Stimulated activated CD4-positive, alpha-beta T cell treated with anti-CD3 and anti-CD28 coated beads, Interleukin-2, amount 100 ng/mL, for 4 hours (primary cell): Measurements from ENCODE around the gene SLC25A11.

ENCODE experiments used
- DNase-seq: peaks from one replicate; pipeline ENCODE4 v3.0.0-alpha.2; 2020; ENCODE audit warnings: low read depth

SLC25A11 gene

GRCh38 chr17:4966844-4967538 lies 27.1 kb upstream of the SLC25A11 start:
- peak; percentile 83 for DNase-seq

- no peak for DNase-seq
These were observed 25.6 kb upstream of the SLC25A11 start for GRCh38 chr17:4965311-4965986.

DNA sequence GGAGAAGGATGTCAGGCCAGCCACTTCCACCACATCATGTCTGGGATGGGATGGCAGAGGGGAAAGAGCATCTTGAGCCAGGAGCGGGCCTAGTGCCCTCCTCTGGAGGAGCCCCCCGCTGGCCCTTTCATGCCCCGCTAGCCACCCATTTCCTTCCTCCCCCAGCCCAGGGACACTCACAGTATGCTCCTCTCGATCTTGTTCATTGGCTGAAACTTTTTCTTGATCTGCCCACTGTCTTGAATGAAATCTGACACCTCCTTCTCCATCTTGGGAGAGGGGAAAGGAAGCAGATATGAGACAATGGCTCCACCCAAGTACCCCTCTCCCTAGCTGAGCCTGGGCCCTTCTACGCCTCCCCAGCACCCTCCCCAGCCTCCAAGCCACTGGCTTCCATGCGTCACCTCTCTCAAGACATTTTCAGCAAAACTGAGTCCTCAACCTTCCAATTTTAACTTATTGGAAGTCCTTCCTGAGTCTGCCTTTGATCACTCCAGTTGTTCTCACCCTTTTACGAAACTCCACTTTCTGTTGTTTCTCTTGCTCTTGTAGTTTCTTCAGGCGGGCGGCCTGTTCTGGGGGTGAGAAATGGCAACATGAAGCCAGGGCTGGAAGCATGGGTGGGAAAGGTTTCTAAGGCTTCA lies 20.6 kb upstream of the SLC25A11 start:
- DNase-seq, result no peak

DNA sequence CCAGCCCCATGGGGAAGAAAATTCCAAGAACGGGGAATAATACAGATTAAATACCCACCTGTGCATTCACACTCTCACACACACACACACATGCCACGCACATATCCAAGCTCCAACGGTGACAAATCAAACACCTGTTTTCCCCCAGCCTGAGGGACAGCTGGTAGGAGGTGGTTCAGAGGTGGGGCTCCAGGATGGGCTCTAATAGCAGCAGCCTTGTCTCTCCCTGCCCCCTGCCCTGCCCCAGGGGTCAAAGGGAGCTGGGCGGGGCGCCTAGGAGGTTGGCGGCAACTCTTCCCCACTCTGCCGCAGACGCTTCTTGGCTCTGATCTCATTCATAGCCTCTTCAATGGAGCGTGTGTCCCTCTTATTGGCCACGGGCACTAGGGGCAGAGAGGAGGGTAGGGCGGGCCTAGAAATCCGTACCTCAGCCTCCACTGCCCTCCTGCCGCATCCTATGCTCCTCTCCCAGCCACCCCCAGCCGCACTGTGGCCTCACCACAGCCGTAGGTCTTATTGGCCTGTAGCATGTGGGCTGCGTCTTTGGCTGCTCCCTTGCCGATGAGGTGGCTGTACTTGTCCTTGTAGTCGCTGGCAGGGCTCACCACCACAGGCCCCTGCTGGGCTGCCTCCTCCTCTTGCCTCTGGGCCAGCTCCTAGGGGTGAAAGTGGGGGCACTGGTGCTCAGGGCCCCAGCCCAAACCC lies 19.6 kb upstream of the SLC25A11 start:
- no peak for DNase-seq

GRCh38 chr17:4958102-4958501 lies 18.3 kb upstream of the SLC25A11 start:
- DNase-seq, result no peak

- no peak for DNase-seq
These were observed 16.7 kb upstream of the SLC25A11 start for GRCh38 chr17:4956493-4957061.

DNA sequence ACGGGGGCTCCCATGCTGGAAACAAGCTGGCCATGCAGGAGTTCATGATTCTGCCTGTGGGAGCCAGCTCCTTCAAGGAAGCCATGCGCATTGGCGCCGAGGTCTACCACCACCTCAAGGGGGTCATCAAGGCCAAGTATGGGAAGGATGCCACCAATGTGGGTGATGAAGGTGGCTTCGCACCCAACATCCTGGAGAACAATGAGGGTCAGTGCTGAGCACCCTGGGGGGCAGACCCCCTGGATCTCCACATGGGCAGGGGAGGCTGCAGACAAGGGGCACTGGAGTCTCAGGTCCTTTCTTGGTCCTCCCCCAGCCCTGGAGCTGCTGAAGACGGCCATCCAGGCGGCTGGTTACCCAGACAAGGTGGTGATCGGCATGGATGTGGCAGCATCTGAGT lies 15.2 kb upstream of the SLC25A11 start:
- no peak for DNase-seq

GRCh38 chr17:4953451-4953961 lies 13.7 kb upstream of the SLC25A11 start:
- DNase-seq, result no peak

DNA sequence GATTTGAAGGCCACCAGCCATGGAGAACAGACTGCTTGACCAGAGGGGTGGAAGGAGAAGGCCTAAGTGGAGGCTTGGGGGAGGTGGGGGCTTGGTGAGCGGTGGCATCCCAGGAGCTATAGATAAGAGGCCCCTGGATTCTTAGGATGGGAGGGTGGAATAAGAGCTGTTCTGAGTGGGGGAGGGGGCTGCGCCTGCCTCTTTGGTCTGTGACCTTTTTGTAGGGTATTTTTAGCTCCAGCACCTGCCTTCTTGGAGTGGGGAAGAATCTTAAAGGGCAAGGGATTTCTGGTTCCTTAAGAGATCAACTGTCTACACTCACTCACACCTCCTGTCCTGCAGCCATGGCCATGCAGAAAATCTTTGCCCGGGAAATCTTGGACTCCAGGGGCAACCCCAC lies 11.6 kb upstream of the SLC25A11 start:
- DNase-seq, result no peak

DNA sequence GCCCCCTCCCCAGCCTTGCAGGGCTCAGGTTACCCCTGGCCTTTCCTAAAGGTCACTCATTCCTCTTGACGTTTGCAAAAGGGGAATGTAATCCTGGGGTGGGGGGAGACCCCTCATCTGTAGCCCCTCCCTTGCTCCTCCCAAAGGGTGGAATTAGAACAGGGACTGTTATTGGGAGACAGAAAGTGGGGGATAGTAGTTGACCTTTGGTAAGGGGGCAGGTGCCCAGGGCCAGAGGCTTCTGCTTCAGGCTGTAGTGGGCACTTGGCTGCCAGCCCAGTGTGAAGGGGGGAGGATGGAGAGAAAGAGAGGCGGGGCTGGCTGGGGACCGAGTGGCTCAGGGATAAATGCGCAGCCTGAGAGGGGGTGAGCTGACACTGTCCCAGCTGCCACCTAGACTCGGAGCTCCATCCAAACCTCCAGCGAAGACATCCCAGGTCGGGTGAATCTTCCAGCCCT lies 10.9 kb upstream of the SLC25A11 start, which contains the start of gene ENO3:
Gene ENO3 (plus strand): TSS at position 374 of the 459 bp plus-strand sequence. CDS start 711 bp downstream, outside the sequence.
- no peak for DNase-seq

DNA sequence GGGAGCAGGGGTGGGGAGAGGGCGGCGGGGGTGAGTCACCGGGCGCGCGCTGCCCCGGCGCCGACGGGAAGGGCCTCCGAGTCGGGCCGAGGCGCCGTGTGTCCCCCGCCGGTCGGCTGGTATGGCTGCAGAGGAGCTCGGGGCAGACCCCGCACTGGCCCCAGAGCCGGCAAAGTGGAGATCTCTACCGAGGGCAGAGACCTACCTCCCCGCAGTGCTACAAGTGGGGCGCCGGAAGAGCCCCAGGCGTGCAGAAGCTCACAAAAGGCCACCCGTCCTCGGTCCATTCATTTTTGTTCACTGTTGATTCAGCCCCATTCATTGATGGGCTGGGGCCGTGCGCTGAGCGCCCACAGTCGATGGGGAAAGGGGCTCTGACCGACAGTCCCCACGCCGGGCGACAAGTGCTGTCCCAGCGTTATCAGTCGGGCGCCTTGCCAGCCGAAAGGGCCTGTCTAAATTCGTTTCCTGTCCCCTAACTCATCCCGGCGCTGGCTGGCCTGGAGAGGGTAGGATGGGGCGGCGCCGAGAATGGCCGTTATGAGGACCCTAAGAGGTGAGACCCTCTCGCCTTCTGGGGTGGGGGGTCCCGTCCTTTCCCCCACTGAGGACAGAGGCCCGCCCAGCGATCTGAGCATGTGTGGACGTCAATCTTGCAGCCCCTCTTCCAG lies 10.4 kb upstream of the SLC25A11 start:
- peak; percentile 55 for DNase-seq

GRCh38 chr17:4949321-4950074 lies 9.7 kb upstream of the SLC25A11 start:
- DNase-seq, result peak; percentile 67

- DNase-seq, result peak; percentile 61
These were observed 9.1 kb upstream of the SLC25A11 start for GRCh38 chr17:4948931-4949320.

DNA sequence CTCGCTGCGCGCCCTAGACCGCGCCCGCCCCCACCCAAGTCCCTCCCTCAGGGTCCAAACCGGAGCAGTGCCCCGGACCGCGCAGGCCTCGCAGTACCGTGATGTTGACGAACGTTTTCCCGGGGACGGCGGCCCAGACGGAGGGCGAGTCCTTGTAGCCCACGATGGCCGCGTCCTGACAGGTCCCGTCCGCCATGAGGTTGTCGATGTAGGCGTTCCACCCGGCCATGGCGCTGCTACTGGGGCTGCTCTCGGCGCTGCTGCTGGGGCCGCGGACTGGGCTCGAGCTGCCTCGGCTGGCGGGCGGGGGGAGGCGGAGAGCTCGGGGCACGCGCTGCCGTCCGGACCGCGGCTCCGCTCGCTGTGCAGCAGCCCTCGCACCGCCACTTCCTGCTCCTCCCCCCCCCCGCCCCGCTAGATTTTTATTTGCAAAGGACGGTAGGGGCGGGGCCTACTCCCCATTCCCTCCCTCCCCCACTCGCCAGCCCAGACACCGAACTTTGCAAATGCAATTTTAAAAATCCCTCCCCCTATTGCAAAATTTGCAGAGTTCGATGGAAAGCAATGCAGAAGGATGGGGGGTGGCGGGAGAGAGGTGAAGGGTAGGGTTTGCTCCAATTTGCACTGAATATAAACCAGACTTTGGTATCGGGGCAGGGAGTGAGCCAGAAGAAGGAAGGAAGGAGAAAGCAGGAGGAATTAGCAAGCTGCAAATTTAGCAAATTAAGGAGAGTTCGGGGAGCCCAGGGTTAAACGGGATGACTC lies 8.5 kb upstream of the SLC25A11 start, which contains the start of gene PFN1:
Gene PFN1 (minus strand): TSS at position 365 of the 765 bp plus-strand sequence. CDS start 136 bp downstream, at position 229.
- peak; percentile 85 for DNase-seq

- peak; percentile 42 for DNase-seq
These were observed 7.7 kb upstream of the SLC25A11 start for GRCh38 chr17:4947411-4948165.

DNA sequence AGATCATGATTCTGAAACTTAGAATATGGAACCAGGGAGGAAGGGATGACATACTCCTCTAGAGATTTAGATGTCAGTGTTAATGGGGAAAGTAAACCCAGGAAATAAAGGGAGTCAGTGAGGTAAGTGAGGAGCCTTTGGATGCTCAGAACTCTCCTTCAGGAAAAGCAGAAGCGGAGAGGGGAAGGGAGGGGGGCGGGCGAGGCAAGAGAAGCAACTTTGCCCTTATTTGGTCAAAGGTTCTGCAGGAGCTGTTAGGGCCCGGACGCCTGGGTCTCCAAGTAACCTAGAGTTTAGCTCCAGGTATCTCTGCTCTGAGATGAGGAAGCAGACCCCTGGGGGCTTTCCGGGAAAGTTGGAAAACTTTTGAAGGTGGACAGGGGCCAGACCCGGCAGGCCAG lies 7.2 kb upstream of the SLC25A11 start:
- no peak for DNase-seq

DNA sequence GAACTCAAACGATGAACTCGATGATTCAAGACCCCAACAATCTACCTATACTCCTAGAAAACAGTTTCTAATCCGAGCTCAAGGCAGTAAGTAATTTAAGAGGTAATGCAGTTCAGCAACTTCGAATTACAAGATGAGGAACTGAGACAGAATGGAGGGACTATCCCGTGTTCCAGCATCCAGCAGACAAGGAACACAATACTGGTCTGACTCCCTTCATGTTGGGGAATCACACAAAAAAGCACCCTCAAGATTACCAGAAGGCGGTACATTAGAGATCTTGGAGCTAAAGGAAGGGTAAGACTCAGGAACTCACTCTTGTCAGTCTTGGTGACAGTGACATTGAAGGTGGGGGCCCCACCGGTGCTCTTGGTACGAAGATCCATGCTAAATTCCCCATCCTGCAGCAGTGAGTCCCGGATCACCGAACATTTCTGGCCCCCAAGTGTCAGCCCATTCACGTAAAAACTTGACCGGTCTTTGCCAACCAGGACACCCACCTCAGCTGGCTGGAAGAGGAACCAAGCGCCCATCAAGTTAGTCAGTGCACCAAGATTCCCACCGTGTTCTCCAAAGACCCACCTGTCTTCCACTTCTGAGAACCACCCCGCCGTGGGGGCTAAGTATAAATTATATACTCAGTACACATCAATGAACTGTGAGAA lies 6.6 kb upstream of the SLC25A11 start:
- no peak for DNase-seq

GRCh38 chr17:4945944-4946280 lies 6.1 kb upstream of the SLC25A11 start:
- no peak for DNase-seq
